H1 (cell line): ENCODE data around the gene CBL. TPM values are rescaled to one million over a fixed set of nuclear protein-coding genes. Genes with fewer than 3 reads are reported as not detected.

Source experiments
- ASH2L ChIP-seq: fragments of 200-600, 300-600 bp; sonication (generic); IDR thresholded peaks from one replicate; pipeline ENCODE4 v1.7.1; 2017; ENCODE audit warnings: low read length
- CHD1 ChIP-seq: IDR thresholded peaks from 2 replicates; pipeline ENCODE4 v1.6.1; 2012; ENCODE audit warnings: low read depth, low read length, improper control_type of control experiment
- EP300 ChIP-seq, 2 experiments: IDR thresholded peaks; 1 replicate in 1 of 2; 2 replicates in 1 of 2; pipeline ENCODE4 v1.6.1; 2011 to 2012; ENCODE audit warnings: low read depth in 2 of 2, low read length in 2 of 2, mild to moderate bottlenecking in 2 of 2, borderline replicate concordance in 1 of 2, inconsistent platforms in 1 of 2, moderate library complexity in 1 of 2
- KDM1A ChIP-seq: fragments of 200-600, 300-600 bp; sonication (generic); IDR thresholded peaks from 2 replicates; pipeline ENCODE4 v1.7.1; 2016; ENCODE audit warnings: mild to moderate bottlenecking, low read length, borderline replicate concordance
- KDM5A ChIP-seq: fragments of 200-600 bp; IDR thresholded peaks from 2 replicates; pipeline ENCODE4 v1.7.1; 2012; ENCODE audit warnings: mild to moderate bottlenecking, low read length, inconsistent platforms, mixed read lengths
- POU5F1 ChIP-seq: IDR thresholded peaks from 2 replicates; pipeline ENCODE4 v1.6.1; 2011; ENCODE audit warnings: low read depth, mild to moderate bottlenecking, low read length, moderate library complexity
- SIX5 ChIP-seq: IDR thresholded peaks from 2 replicates; pipeline ENCODE4 v1.6.1; 2011; ENCODE audit warnings: mild to moderate bottlenecking, low read depth, low read length
- SUZ12 ChIP-seq: fragments of 200-600 bp; sonication (generic); IDR thresholded peaks from 2 replicates; pipeline ENCODE4 v1.6.1; 2012; ENCODE audit warnings: mild to moderate bottlenecking, inconsistent platforms, low read length, moderate library complexity, mixed read lengths
- polyA plus RNA-seq, 7 experiments: library from polyadenylated mRNA; depleted of rRNA in 3 of 7; stranded (reverse) in 5 of 7; unstranded in 2 of 7; fragments of >200 nt in 5 of 7; fragments of 200-250 nt in 2 of 7; gene quantifications; 1 replicate in 5 of 7; 2 replicates in 1 of 7; 4 replicates in 1 of 7; pipeline versions ENCODE4 v1.2.1 to v1.2.3, GENCODE V29; 2011 to 2013; ENCODE audit warnings: missing spikeins in 2 of 7, mixed read lengths in 2 of 7
- total RNA-seq: library from RNA; stranded (reverse); fragmentation: NEBNext Ultra II Directional; extraction: Animal tissue kit (Norgen Biotek cat#: 25700); gene quantifications from 2 replicates; pipeline ENCODE4 v1.2.1, GENCODE V29; 2021
- TF ChIP-seq, protein P1 (sequence below), 3 experiments: IDR thresholded peaks; 1 replicate in 2 of 3; 2 replicates in 1 of 3; pipeline versions ENCODE4 v1.5.1 to v1.6.1; 2011; ENCODE audit warnings: low read length in 3 of 3, mild to moderate bottlenecking in 3 of 3, inconsistent platforms in 2 of 3, low read depth in 1 of 3, moderate library complexity in 1 of 3; ENCODE audit not compliant: insufficient read depth in 1 of 3; ENCODE audit errors: control extremely low read depth in 1 of 3

The CBL gene
- total and polyA plus RNA-seq, 2 of the 8 experiments (the other 6 are each of a cell fraction or from before 2014, with no cell fraction given): 23.1 to 57.8 TPM

GRCh38 chr11:119338965-119339588, 132.9 kb downstream of the CBL start (continued):
- TF ChIP-seq, protein P1, sequence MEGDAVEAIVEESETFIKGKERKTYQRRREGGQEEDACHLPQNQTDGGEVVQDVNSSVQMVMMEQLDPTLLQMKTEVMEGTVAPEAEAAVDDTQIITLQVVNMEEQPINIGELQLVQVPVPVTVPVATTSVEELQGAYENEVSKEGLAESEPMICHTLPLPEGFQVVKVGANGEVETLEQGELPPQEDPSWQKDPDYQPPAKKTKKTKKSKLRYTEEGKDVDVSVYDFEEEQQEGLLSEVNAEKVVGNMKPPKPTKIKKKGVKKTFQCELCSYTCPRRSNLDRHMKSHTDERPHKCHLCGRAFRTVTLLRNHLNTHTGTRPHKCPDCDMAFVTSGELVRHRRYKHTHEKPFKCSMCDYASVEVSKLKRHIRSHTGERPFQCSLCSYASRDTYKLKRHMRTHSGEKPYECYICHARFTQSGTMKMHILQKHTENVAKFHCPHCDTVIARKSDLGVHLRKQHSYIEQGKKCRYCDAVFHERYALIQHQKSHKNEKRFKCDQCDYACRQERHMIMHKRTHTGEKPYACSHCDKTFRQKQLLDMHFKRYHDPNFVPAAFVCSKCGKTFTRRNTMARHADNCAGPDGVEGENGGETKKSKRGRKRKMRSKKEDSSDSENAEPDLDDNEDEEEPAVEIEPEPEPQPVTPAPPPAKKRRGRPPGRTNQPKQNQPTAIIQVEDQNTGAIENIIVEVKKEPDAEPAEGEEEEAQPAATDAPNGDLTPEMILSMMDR (IDR thresholded peaks at IDR 0.05; ENCODE audit: control extremely low read depth in 1 of 3, insufficient read depth in 1 of 3, low read depth in 1 of 3, low read length in 3 of 3): no peak
- TF ChIP-seq KDM5A (no peak), ASH2L (no peak), EP300 (IDR thresholded peaks at IDR 0.05; ENCODE audit: borderline replicate concordance in 1 of 2, low read depth in 2 of 2, low read length in 2 of 2) (no peak), POU5F1 (no peak), SIX5 (no peak), CHD1 (no peak), SUZ12 (no peak), KDM1A (no peak)
